Right lobe of liver (tissue), 6 donors: Measurements from ENCODE around the gene CA9. TPM values are rescaled to one million over a fixed set of nuclear protein-coding genes. Genes with fewer than 3 reads are reported as not detected.

Source experiments
- ATAC-seq, 4 donors: fragments of 200-7000 bp; cut with Tn5 transposase; one replicate each; pipeline ENCODE4 v1.9.1; 2020; ENCODE audit warnings: mild to moderate bottlenecking in 4 of 4, moderate library complexity in 4 of 4
- DNase-seq, 3 donors: peaks; one replicate each; pipeline ENCODE4 v3.0.0-alpha.2; 2020
- H3K27ac ChIP-seq, 3 donors: fragments of 200-600 bp; one replicate each; pipeline ENCODE4 v1.8.0; 2022
- H3K27me3 ChIP-seq, 2 donors: fragments of 200-600 bp; one replicate each; pipeline ENCODE4 v1.8.0; 2022
- H3K36me3 ChIP-seq, 4 donors: fragments of 200-600 bp; sonication (generic) in 1 of 4; one replicate each; pipeline versions ENCODE4 v1.5.1 to v1.8.0; 2017 to 2022; ENCODE audit warnings: control low read depth in 1 of 4
- H3K4me1 ChIP-seq, 4 donors: fragments of 200-600 bp; sonication (generic) in 1 of 4; one replicate each; pipeline versions ENCODE4 v1.5.1 to v1.8.0; 2017 to 2022; ENCODE audit warnings: control low read depth in 1 of 4
- H3K4me3 ChIP-seq, 3 donors: fragments of 200-600 bp; one replicate each; pipeline ENCODE4 v1.8.0; 2022
- H3K9me3 ChIP-seq, 4 donors: fragments of 200-600 bp; sonication (generic) in 1 of 4; one replicate each; pipeline versions ENCODE4 v1.5.1 to v1.8.0; 2017 to 2022; ENCODE audit warnings: control low read depth in 1 of 4
- CTCF ChIP-seq, 4 donors: fragments of 200-600 bp in 3 of 4; fragments of 450-650 bp in 1 of 4; IDR thresholded peaks; one replicate each; pipeline versions ENCODE4 v1.5.1 to v1.8.0; 2016 to 2022; ENCODE audit warnings: antibody characterized with exemption in 4 of 4, mild to moderate bottlenecking in 2 of 4
- POLR2A ChIP-seq: fragments of 450-650 bp; IDR thresholded peaks from one replicate; pipeline ENCODE4 v1.6.1; 2017; ENCODE audit warnings: antibody characterized with exemption, mild to moderate bottlenecking
- WGBS: methylation state at CpG from one replicate; pipeline ENCODE4 v1.1.6; 2018; ENCODE audit warnings: low coverage, low lambda C conversion rate; ENCODE audit not compliant: insufficient coverage; ENCODE audit errors: missing lambda C conversion rate; 5-methylcytosine and 5-hydroxymethylcytosine counted together
- intact Hi-C, 2 donors: fragments of 100-400 bp; cut with DNase I; formaldehyde crosslinking; loops; one replicate each; pipeline versions ENCODE4 v1.11.2 to v1.14.1; 2022
- total RNA-seq, 6 experiments: library from RNA; depleted of rRNA in 2 of 6; stranded (reverse); fragments of >200 nt in 2 of 6; fragmentation: NEBNext Ultra II Directional in 3 of 6; extraction: Animal tissue kit (Norgen Biotek cat#: 25700) in 3 of 6; gene quantifications; one replicate each; pipeline versions ENCODE4 v1.1.0 to v1.2.4, GENCODE V29; 2016 to 2023
- donor health status: DM: no; HTN: yes; CAD: no.
- donor health status: DM: no; HTN: no; CAD: no.
- donor health status: DM: no; HTN: no; CAD: no.
- donor health status: DM: no; HTN: yes; CAD: no.
- donor health status: DM: no; HTN: yes; CAD: no.

The CA9 gene
- total RNA-seq, 6 experiments from 2014 or later, result 0.64 to 1.6 (median 0.93) TPM; not detected in 1

- H3K27me3 ChIP-seq, result no peaks in the 10 kb centered on the region
- peaks cover 0 to 7% (median 0%) of the 10 kb centered on the region in 4 donors for H3K36me3 ChIP-seq
- H3K4me1 ChIP-seq, result peaks cover 0 to 2% (median 0%) of the 10 kb centered on the region in 4 donors
- ATAC-seq (no peak), DNase-seq (no peak)
- H3K4me3 ChIP-seq, result peak overlapping the region; percentile 57 to 68 (median 63)
- intact Hi-C loops, result no loop called here
- TF ChIP-seq CTCF (IDR thresholded peaks at IDR 0.05) (no peak), POLR2A (no peak)
- H3K27ac ChIP-seq, result peak overlapping the region in 2 of 3 donors; percentile 71 to 80
- 57% methylated on average over 6 of the region's 10 CpGs for WGBS
- no peaks in the 10 kb centered on the region for H3K9me3 ChIP-seq
Measured at GRCh38 chr9:35691334-35691650, 17.6 kb downstream of the CA9 start.

GRCh38 chr9:35691757-35692301 lies 18.1 kb downstream of the CA9 start:
- 86% methylated on average over 10 of the region's 13 CpGs for WGBS
- peaks cover 0 to 10% (median 0%) of the 10 kb centered on the region in 4 donors for H3K36me3 ChIP-seq
- H3K4me1 ChIP-seq, result peaks cover 0 to 2% (median 0%) of the 10 kb centered on the region in 4 donors
- DNase-seq (peak in 1 of 3 donors; percentile 14), ATAC-seq (no peak)
- intact Hi-C loops, result no loop called here
- no peak overlapping the region for H3K27ac ChIP-seq
- H3K27me3 ChIP-seq, result no peaks in the 10 kb centered on the region
- no peaks in the 10 kb centered on the region for H3K9me3 ChIP-seq
- TF ChIP-seq CTCF (IDR thresholded peaks at IDR 0.05) (no peak), POLR2A (no peak)
- no peak overlapping the region for H3K4me3 ChIP-seq

- Histone ChIP-seq H3K36me3 (peaks cover 23 to 51% (median 27%) of the 10 kb centered on the region in 4 donors), H3K27me3 (no peaks in the 10 kb centered on the region), H3K4me1 (no peaks in the 10 kb centered on the region), H3K4me3 (no peak overlapping the region), H3K9me3 (no peaks in the 10 kb centered on the region), H3K27ac (no peak overlapping the region)
- 75% methylated on average over 1 of the region's 3 CpGs for WGBS
- DNase-seq, result no peak
- ATAC-seq, result peak in 2 of 4 donors; percentile 3 to 68
- intact Hi-C loops, result loop anchor here in 1 of 2 donors (5.0 kb wide), 1 partner anchor 41 kb away; no protein-coding TSS in a partner anchor
- no peak for TF ChIP-seq POLR2A
- no peak for TF ChIP-seq CTCF (IDR thresholded peaks at IDR 0.05)
Measured at GRCh38 chr9:35695943-35696401, 22.2 kb downstream of the CA9 start.

GRCh38 chr9:35696520-35697215 lies 22.9 kb downstream of the CA9 start:
- Histone ChIP-seq H3K36me3 (peaks cover 27 to 58% (median 34%) of the 10 kb centered on the region in 4 donors), H3K27me3 (no peaks in the 10 kb centered on the region), H3K4me3 (no peak overlapping the region), H3K9me3 (no peaks in the 10 kb centered on the region), H3K4me1 (no peaks in the 10 kb centered on the region), H3K27ac (no peak overlapping the region)
- 34% methylated on average over 5 of the region's 9 CpGs for WGBS
- intact Hi-C loops, result loop anchor here in 1 of 2 donors (5.0 kb wide), 1 partner anchor 41 kb away; no protein-coding TSS in a partner anchor
- peak; percentile 79 to 92 (median 92) for ATAC-seq
- no peak for TF ChIP-seq POLR2A
- peak; percentile 73 to 94 (median 90) for TF ChIP-seq CTCF (IDR thresholded peaks at IDR 0.05)
- DNase-seq, result peak in 1 of 3 donors; percentile 65
